ENCODE data around the gene TINAG. TPM values are rescaled to one million over a fixed set of nuclear protein-coding genes. Genes with fewer than 3 reads are reported as not detected.

TINAG gene
- total RNA-seq, 2 experiments from 2014 or later: not detected

Other genes starting within 250 kb of the TINAG start
- gene MLIP, start 197.0 kb upstream of the TINAG start, total RNA-seq: not detected